ENCODE results near the gene DYNLL1. TPM values are rescaled to one million over a fixed set of nuclear protein-coding genes. Genes with fewer than 3 reads are reported as not detected.

Gene DYNLL1
- total and polyA plus RNA-seq, 2 of the 13 experiments (the other 11 are each of a cell fraction or from before 2014, with no cell fraction given): 271 to 294 TPM

DNA sequence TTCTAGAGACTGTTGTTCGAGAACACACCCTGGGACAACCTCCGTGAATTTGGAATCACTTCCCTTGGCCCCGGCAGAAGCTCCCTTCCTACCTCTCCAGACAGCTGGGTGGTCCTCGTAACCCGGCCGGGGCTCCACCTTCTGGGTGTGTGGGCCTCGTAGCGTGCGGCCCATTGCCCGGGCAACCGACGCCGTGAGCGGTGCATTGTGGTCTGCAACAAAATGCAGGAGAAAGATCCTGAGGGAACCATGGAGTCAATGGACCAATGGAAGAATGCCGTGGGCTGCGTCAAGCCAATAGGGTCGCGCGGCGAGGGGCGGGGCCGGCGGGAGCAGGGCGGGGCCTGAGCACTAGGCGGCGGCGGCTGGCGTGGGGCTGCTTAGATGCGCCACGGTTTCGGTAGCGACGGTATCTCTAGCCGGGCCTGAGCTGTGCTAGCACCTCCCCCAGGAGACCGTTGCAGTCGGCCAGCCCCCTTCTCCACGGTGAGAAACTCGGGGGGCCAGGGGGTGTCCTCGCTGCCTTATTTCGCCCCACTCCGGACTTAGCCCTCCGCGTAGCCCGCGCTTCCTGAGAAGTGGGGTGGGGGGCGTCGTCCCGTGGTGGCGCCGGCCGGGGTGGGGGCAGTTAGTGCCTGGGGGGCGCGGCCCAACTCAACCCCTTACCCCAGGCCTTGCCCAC, at the start of gene DYNLL1 (continued):
- TF ChIP-seq PRDM4 (CRISPR knock-in tag; IDR thresholded peaks at IDR 0.05; ENCODE audit: borderline replicate concordance) (no peak), TBX2 (CRISPR knock-in tag; IDR thresholded peaks at IDR 0.05; ENCODE audit: borderline replicate concordance) (peak; percentile 68; the same call in 1 of the 2 replicates), ZNF160 (CRISPR knock-in tag; IDR thresholded peaks at IDR 0.05) (peak; percentile 68; the same call in 1 of the 2 replicates), CEBPG (CRISPR knock-in tag; IDR thresholded peaks at IDR 0.05) (no peak), PRDM10 (CRISPR knock-in tag; IDR thresholded peaks at IDR 0.05; ENCODE audit: low read depth) (no peak), ZSCAN20 (CRISPR knock-in tag; IDR thresholded peaks at IDR 0.05; ENCODE audit: borderline replicate concordance) (no peak), ATF5 (CRISPR knock-in tag; IDR thresholded peaks at IDR 0.05; ENCODE audit: low read depth) (no peak), ZNF256 (CRISPR knock-in tag; conservative IDR thresholded peaks at IDR 0.05) (no peak), ZNF747 (CRISPR knock-in tag; IDR thresholded peaks at IDR 0.05; ENCODE audit: borderline replicate concordance) (0 out of 2 replicates have a peak, but pooled peaks have one; percentile 47), ZNF431 (CRISPR knock-in tag; IDR thresholded peaks at IDR 0.05; ENCODE audit: borderline replicate concordance, low read depth) (peak; percentile 68; the same call in 1 of the 2 replicates), MBNL3 (CRISPR knock-in tag; conservative IDR thresholded peaks at IDR 0.05) (no peak), ARID4A (CRISPR knock-in tag; IDR thresholded peaks at IDR 0.05; ENCODE audit: borderline replicate concordance) (peak; percentile 98), ASH2L (IDR thresholded peaks at IDR 0.05; ENCODE audit: insufficient read length, low read depth, low read length) (peak; percentile 37), NR2F1 (CRISPR knock-in tag; IDR thresholded peaks at IDR 0.05) (no peak), CEBPB (IDR thresholded peaks at IDR 0.05; ENCODE audit: borderline replicate concordance, low read depth, low read length) (no peak), HMG20B (CRISPR knock-in tag; conservative IDR thresholded peaks at IDR 0.05) (no peak), ZNF292 (CRISPR knock-in tag; IDR thresholded peaks at IDR 0.05; ENCODE audit: borderline replicate concordance, low read depth) (no peak)
